ENCODE data around the gene KIAA1614.

KIAA1614 gene, protein sequence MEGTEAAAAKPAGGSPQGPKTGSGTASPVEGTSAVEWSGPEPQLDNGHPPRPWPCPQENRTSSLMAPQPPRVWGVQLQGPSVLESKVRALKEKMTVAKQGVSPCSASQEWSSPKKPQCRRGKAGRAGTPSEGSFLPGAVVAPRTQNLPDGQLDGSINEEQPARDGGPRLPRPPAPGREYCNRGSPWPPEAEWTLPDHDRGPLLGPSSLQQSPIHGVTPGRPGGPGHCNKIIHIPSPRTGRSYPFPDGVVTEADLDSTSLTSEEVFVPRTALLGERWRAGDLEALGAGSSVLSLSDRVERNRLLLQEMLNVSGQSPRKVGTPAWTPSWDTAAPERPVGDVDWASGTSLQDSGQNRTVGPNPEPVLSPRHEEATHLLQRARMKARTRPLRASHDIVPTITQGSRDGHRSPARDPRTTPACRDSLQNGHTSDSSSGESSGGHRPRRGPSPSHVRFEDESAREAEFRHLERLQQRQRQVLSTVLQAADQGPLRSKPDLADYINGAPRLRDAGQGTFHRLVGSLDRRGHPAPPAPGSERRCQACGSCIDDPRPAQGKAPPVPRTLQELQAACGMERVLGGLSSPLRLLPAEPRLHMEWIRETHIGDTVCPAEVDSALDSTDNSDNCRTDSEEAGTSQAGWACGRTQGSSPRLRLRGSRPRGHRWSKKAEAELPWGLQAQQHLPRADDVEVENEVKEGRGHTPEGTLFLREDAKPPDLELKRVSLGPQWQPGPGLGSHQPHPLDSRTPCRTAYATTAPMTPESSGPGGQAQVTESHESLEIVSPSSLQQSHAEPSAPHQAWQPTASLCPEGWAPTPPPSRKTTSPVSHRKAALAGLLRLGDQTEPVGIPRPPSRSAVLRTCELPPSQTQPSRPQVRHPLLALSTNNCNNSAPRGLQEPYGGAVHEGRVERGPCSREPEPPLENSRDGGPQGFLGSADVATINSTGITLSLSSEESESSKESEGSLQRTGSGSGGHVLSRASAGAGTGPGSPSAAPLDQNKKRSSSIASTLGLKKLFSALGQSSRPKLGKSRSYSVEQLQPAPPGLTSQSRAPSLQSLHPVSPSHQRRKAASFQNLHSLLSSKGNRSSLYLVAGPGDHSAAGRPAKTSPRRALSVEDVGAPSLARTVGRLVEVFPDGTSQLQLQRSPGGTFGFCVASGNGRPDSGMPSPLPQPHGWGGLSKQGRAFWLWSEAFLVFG

GRCh38 chr1:180912801-180913565, at the start of gene KIAA1614:
Gene KIAA1614, plus strand, starts transcription at chr1:180912897. Its CDS starts 347 bp downstream, at chr1:180913244.
- H3K4me3 ChIP-seq (replicated peaks in 1 of 2; ENCODE audit: low read depth in 2 of 2, low read length in 2 of 2): peak within 1 kb of the TSS; percentile 57 to 63
- TF ChIP-seq CTCF (IDR thresholded peaks at IDR 0.05; ENCODE audit: low read depth, low read length): no peak
- DNase-seq (ENCODE audit: low read depth in 2 of 2): peak; percentile 45 to 68

GRCh38 chr1:180863158-180863775, 49.4 kb upstream of the KIAA1614 start:
- peak; percentile 40 for TF ChIP-seq CTCF (IDR thresholded peaks at IDR 0.05; ENCODE audit: low read depth, low read length)
- DNase-seq (ENCODE audit: low read depth in 2 of 2): peak; percentile 70 to 79
- H3K4me3 ChIP-seq (replicated peaks in 1 of 2; ENCODE audit: low read depth in 2 of 2, low read length in 2 of 2): no peak overlapping the region

GRCh38 chr1:180881806-180882509, 30.7 kb upstream of the KIAA1614 start:
- peak; percentile 36 for TF ChIP-seq CTCF (IDR thresholded peaks at IDR 0.05; ENCODE audit: low read depth, low read length)
- peak; percentile 66 to 73 for DNase-seq (ENCODE audit: low read depth in 2 of 2)

DNA sequence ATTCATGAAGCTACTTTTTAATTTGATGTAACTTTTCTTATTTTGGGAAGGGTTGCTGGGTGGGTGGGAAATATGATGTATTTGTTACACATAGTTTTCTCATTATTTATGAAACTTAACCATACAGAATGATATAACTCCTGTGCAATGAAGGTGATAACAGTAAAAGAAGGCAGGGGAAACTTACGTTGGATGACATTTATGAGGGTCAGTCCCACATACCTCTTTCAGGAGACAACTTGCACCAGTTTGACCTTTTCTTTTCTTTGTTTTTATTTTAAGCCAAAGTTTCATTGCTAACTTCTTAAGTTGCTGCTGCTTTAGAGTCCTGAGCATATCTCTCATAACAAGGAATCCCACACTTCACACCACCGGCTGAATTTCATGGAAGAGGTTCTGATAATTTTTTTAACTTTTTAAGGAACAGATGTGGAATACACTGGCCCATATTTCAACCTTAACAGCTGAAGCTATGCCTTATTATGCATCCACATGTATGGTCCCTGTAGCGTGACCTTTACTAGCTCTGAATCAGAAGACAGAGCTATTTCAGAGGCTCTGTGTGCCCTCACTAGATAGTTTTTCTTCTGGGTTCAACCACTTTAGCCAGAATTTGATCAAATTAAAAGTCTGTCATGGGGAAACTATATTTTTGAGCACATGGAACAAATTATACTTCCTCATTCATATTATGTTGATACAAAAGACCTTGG, 28.0 kb upstream of the KIAA1614 start:
- DNase-seq (ENCODE audit: low read depth in 2 of 2): no peak
- TF ChIP-seq CTCF (IDR thresholded peaks at IDR 0.05; ENCODE audit: low read depth, low read length): no peak

More at GRCh38 chr1:180881806-180882509, 30.7 kb upstream of the KIAA1614 start:
- no peak overlapping the region for H3K4me3 ChIP-seq (replicated peaks in 1 of 2; ENCODE audit: low read depth in 2 of 2, low read length in 2 of 2)

DNA sequence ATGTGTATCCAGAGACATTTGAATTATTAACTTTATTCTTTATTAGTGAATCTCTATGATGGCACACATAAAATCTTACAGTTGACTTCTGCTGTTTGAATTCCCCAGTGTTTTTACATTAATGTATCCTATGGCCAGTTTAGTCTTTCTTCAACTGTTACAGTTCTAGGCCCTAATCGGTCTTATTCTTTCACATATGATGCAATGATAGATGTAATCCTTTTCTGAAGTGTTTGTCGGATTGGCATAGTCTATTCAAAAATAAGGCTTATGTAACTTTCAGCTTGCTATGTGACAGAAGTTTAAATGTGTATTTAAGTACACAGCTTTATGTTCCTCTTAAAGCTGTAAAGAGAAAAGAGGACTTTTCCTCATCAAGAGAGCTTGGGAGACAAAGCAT, 26.4 kb upstream of the KIAA1614 start:
- no peak overlapping the region for H3K4me3 ChIP-seq (replicated peaks in 1 of 2; ENCODE audit: low read depth in 2 of 2, low read length in 2 of 2)
- DNase-seq (ENCODE audit: low read depth in 2 of 2): no peak
- TF ChIP-seq CTCF (IDR thresholded peaks at IDR 0.05; ENCODE audit: low read depth, low read length): no peak

More for the DNA sequence above, 28.0 kb upstream of the KIAA1614 start:
- H3K4me3 ChIP-seq (replicated peaks in 1 of 2; ENCODE audit: low read depth in 2 of 2, low read length in 2 of 2): no peak overlapping the region
